Effector memory CD8-positive, alpha-beta T cell (primary cell): ENCODE measurements around the gene SEMA3A.

Experiments used
- ATAC-seq: fragments of 150-1000 bp; cut with Tn5 transposase; replicated peaks from 2 replicates; pipeline ENCODE4 v1.10.0; 2021; ENCODE audit warnings: mild to moderate bottlenecking, moderate library complexity
- DNase-seq, 3 experiments: peaks; one replicate each; pipeline ENCODE4 v3.0.0; 2021
- H3K27ac Mint-ChIP-seq, 2 donors: one replicate each; pipeline ENCODE4 v1.8.0; 2022; ENCODE audit warnings: mild to moderate bottlenecking in 2 of 2, mixed read lengths in 2 of 2, moderate library complexity in 2 of 2
- H3K27me3 Mint-ChIP-seq, 2 donors: one replicate each; pipeline ENCODE4 v1.8.0; 2022; ENCODE audit warnings: mixed read lengths in 2 of 2
- H3K36me3 Mint-ChIP-seq: one replicate; pipeline ENCODE4 v1.8.0; 2022; ENCODE audit warnings: mild to moderate bottlenecking, moderate library complexity, mixed read lengths; ENCODE audit not compliant: insufficient read depth
- H3K4me1 Mint-ChIP-seq, 2 donors: one replicate each; pipeline ENCODE4 v1.8.0; 2022; ENCODE audit warnings: low read depth in 2 of 2, mixed read lengths in 2 of 2
- H3K4me3 Mint-ChIP-seq, 2 donors: one replicate each; pipeline ENCODE4 v1.8.0; 2022; ENCODE audit warnings: mild to moderate bottlenecking in 2 of 2, mixed read lengths in 2 of 2, moderate library complexity in 2 of 2
- H3K9me3 Mint-ChIP-seq, 2 donors: one replicate each; pipeline ENCODE4 v1.8.0; 2022; ENCODE audit warnings: mixed read lengths in 2 of 2

The SEMA3A gene

DNA sequence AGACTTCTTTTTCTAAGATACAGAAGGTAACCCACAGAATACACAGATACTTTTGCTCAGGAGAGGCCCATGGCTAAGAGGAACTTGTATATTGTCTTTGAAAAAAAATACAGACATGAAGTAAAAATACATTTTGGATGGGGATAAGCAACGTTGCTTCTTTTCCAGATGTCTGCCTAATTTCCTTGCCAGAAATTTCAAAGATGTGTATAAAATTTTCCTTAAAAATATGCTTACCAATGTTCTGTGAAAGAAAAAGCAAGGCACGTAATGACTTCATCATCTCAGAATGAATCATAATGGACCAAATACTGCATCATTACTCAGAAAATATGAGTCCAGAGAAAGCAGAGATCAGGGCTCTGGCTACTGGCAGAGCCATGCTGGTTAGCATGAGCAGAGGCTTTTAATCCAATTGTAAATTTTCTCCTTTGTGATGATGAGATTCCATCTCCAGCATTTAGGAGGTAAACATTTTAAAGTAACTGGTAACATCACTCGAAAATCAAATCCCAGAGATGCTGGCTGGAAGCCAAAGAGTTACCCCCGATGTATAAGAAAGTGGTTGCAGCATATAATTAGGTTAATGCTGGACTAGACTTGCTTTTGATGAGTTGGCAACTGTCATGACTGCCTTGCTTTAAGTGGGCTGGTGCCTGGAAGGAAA lies 272.5 kb downstream of the SEMA3A start:
- DNase-seq: no peak
- Mint-ChIP-seq H3K27me3 (no peaks in the 10 kb centered on the region), H3K4me3 (no peak overlapping the region), H3K27ac (no peak overlapping the region), H3K9me3 (peaks cover 2 to 10% of the 10 kb centered on the region in 2 donors), H3K4me1 (no peaks in the 10 kb centered on the region), H3K36me3 (no peaks in the 10 kb centered on the region)
- no peak for ATAC-seq

DNA sequence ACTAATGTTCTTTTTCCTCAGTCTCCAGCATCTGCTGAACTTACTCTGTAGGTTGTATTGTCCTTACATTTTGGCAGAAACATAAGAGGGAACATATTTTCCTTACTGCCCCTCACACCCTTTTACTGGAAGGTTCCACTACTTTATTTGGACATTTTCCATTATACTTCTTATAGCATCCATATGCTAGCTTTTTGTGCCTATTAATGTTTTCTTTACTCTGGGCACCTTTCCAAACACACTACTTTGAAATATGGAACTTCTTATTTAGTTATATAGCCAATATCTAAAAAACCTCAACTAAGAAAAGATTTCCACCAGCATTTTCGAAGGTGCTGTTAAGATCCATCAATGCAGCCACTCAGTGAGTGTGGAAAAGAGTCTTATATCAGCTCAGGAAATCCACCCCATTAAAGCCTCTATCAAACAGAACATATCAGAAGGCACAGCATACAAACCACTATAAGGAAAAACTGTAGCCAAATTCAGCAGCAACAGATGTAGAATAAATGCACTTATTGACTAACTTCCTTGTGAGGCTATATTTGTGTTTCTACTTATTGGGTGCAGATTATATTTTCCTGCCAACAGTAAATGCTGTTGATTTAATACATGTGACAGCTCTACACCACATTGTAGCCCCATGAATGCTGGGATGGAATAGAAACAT lies 273.2 kb downstream of the SEMA3A start:
- Mint-ChIP-seq H3K27ac (no peak overlapping the region), H3K4me1 (no peaks in the 10 kb centered on the region), H3K9me3 (peaks cover 4 to 10% of the 10 kb centered on the region in 2 donors), H3K4me3 (no peak overlapping the region), H3K27me3 (no peaks in the 10 kb centered on the region), H3K36me3 (no peaks in the 10 kb centered on the region)
- no peak for DNase-seq
- no peak for ATAC-seq

DNA sequence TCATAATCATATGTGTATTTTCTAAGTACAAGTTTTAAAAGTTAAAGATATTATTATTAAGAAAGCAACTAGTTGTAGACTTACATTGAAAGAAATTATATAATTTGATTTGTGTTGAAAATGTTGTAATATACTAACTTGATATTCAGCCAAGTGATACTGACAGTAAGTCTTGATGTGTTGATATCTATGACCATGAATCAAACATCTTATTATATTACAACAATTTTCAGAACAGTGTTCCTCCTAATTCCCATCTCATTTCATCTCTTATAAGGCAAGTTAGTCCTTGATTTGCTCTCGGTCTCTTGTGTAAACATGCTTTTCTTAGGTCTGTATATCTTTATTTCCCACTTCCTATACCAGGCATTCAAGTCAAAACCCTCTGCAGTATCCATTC lies 276.4 kb downstream of the SEMA3A start:
- Mint-ChIP-seq H3K27me3 (no peaks in the 10 kb centered on the region), H3K4me1 (no peaks in the 10 kb centered on the region), H3K4me3 (no peak overlapping the region), H3K36me3 (no peaks in the 10 kb centered on the region), H3K27ac (no peak overlapping the region), H3K9me3 (peaks cover 3 to 10% of the 10 kb centered on the region in 2 donors)
- DNase-seq (no peak), ATAC-seq (no peak)

DNA sequence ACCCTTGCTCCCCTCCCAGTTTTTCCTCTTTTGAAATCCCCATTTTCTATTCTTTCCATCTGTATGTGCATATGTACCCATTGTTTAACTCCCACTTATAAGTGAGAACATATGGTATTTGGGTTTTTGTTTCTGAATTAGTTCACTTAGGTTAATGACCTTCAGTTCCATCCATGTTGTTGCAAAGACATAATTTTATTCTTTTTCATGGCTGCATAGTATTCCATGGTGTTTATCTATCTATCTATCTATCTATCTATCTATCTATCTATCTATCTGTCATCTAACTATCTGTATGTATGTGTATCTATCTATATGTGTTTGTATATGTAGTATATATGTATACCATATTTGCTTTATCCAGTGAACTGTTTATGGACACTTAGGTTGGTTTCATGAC lies 281.4 kb downstream of the SEMA3A start:
- Mint-ChIP-seq H3K9me3 (peaks cover under 1 to 5% of the 10 kb centered on the region in 2 donors), H3K27me3 (no peaks in the 10 kb centered on the region), H3K4me3 (no peak overlapping the region), H3K4me1 (no peaks in the 10 kb centered on the region), H3K36me3 (no peaks in the 10 kb centered on the region), H3K27ac (no peak overlapping the region)
- DNase-seq (no peak), ATAC-seq (no peak)

DNA sequence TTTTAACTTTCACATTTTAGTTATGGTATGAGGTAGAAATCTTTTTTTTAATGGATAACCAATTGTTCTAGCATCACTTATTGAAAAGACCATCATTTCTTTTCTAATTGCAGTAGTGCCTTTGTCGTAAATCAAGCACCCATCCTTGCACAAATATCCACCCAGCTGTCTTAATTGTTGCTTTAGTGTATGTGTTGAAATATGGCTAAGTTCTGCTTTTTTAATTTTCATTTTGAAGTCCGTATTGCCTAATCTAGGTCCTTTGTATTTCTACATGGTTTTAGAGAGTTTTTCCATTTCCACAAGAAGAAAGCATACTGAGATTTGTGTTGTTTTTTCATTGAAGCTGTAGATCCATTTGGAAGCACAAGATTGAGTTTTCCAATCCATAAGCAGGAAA lies 286.1 kb downstream of the SEMA3A start:
- Mint-ChIP-seq H3K27ac (no peak overlapping the region), H3K27me3 (no peaks in the 10 kb centered on the region), H3K36me3 (no peaks in the 10 kb centered on the region), H3K4me3 (no peak overlapping the region), H3K4me1 (no peaks in the 10 kb centered on the region), H3K9me3 (peaks cover 2 to 7% of the 10 kb centered on the region in 2 donors)
- DNase-seq (no peak), ATAC-seq (no peak)
